CD14-positive monocyte (primary cell): ENCODE data around the gene BICD1. TPM values are rescaled to one million over a fixed set of nuclear protein-coding genes. Genes with fewer than 3 reads are reported as not detected.

Experiments
- DNase-seq, 3 donors: peaks; one replicate each; pipeline ENCODE4 v3.0.0-alpha.2; 2011 to 2022
- H2AFZ ChIP-seq: 2 replicates; pipeline ENCODE4 v1.6.0; 2012; ENCODE audit warnings: mild to moderate bottlenecking, low read depth, low read length, inconsistent platforms; ENCODE audit not compliant: insufficient read depth, poor library complexity, severe bottlenecking
- H3K27ac ChIP-seq, 2 donors: 1 replicate in 1 of 2; 2 replicates in 1 of 2; pipeline ENCODE4 v1.5.1; 2012 to 2013; ENCODE audit warnings: low read length in 2 of 2, control low read depth in 1 of 2, inconsistent platforms in 1 of 2, low read depth in 1 of 2, mild to moderate bottlenecking in 1 of 2
- H3K27me3 ChIP-seq, 2 donors: one replicate each; pipeline versions ENCODE4 v1.6.0 to v1.6.1; 2011 to 2013; ENCODE audit warnings: low read length in 2 of 2; ENCODE audit not compliant: control insufficient read depth in 2 of 2, insufficient read depth in 2 of 2
- H3K36me3 ChIP-seq, 2 donors: replicated peaks in 1 of 2; 1 replicate in 1 of 2; 2 replicates in 1 of 2; pipeline versions ENCODE4 v1.5.1 to v1.6.1; 2012 to 2013; ENCODE audit warnings: low read length in 2 of 2, control low read depth in 1 of 2, inconsistent platforms in 1 of 2, mild to moderate bottlenecking in 1 of 2; ENCODE audit not compliant: insufficient read depth in 2 of 2, control insufficient read depth in 1 of 2
- H3K4me1 ChIP-seq, 2 donors: 1 replicate in 1 of 2; 2 replicates in 1 of 2; pipeline versions ENCODE4 v1.5.1 to v1.6.1; 2012 to 2013; ENCODE audit warnings: low read length in 2 of 2, control low read depth in 1 of 2, inconsistent platforms in 1 of 2, mild to moderate bottlenecking in 1 of 2, moderate library complexity in 1 of 2; ENCODE audit not compliant: insufficient read depth in 2 of 2, control insufficient read depth in 1 of 2
- H3K4me2 ChIP-seq: replicated peaks from 2 replicates; pipeline ENCODE3; 2012; ENCODE audit warnings: low read length, moderate library complexity, mild to moderate bottlenecking; ENCODE audit not compliant: poor library complexity, severe bottlenecking; ENCODE audit errors: extremely low read depth
- H3K4me3 ChIP-seq, 3 experiments: fragments of 200-600 bp in 1 of 3; sonication (generic) in 1 of 3; replicated peaks in 1 of 3; 1 replicate in 2 of 3; 2 replicates in 1 of 3; pipeline ENCODE4 v1.5.1; 2011 to 2013; ENCODE audit warnings: low read length in 3 of 3, mild to moderate bottlenecking in 3 of 3, control low read depth in 2 of 3, low read depth in 2 of 3, inconsistent platforms in 1 of 3, moderate library complexity in 1 of 3
- H3K79me2 ChIP-seq: 2 replicates; pipeline ENCODE4 v1.6.0; 2012; ENCODE audit warnings: mild to moderate bottlenecking, control low read depth, inconsistent platforms, low read length, moderate library complexity; ENCODE audit not compliant: insufficient read depth
- H3K9ac ChIP-seq: 2 replicates; pipeline ENCODE4 v1.6.0; 2017; ENCODE audit warnings: low read length, mild to moderate bottlenecking; ENCODE audit not compliant: insufficient read depth, poor library complexity, severe bottlenecking
- H3K9me3 ChIP-seq, 2 donors: replicated peaks in 1 of 2; 1 replicate in 1 of 2; 2 replicates in 1 of 2; pipeline versions ENCODE4 v1.5.1 to v1.6.1; 2012 to 2013; ENCODE audit warnings: low read length in 2 of 2, control low read depth in 1 of 2; ENCODE audit not compliant: control insufficient read depth in 1 of 2, insufficient read depth in 1 of 2
- H4K20me1 ChIP-seq: 2 replicates; pipeline ENCODE4 v1.6.0; 2012; ENCODE audit warnings: mild to moderate bottlenecking, low read length, control low read depth, moderate library complexity; ENCODE audit not compliant: insufficient read depth
- H3K27ac Mint-ChIP-seq, 7 donors: one replicate each; pipeline ENCODE4 v1.8.0; 2020; ENCODE audit warnings: mild to moderate bottlenecking in 7 of 7, mixed read lengths in 7 of 7, moderate library complexity in 6 of 7, inconsistent platforms in 2 of 7
- H3K27me3 Mint-ChIP-seq, 3 donors: one replicate each; pipeline ENCODE4 v1.8.0; 2021 to 2022; ENCODE audit warnings: low read depth in 3 of 3, mild to moderate bottlenecking in 3 of 3, mixed read lengths in 3 of 3, moderate library complexity in 3 of 3, inconsistent platforms in 1 of 3
- H3K36me3 Mint-ChIP-seq, 2 donors: one replicate each; pipeline ENCODE4 v1.8.0; 2020; ENCODE audit warnings: mixed read lengths in 2 of 2, inconsistent platforms in 1 of 2, mild to moderate bottlenecking in 1 of 2
- H3K4me1 Mint-ChIP-seq: one replicate; pipeline ENCODE4 v1.8.0; 2020; ENCODE audit warnings: mild to moderate bottlenecking, mixed read lengths
- H3K4me3 Mint-ChIP-seq, 2 donors: one replicate each; pipeline ENCODE4 v1.8.0; 2020; ENCODE audit warnings: mild to moderate bottlenecking in 2 of 2, mixed read lengths in 2 of 2, moderate library complexity in 1 of 2
- H3K9me3 Mint-ChIP-seq, 7 donors: one replicate each; pipeline ENCODE4 v1.8.0; 2020 to 2022; ENCODE audit warnings: mixed read lengths in 7 of 7, mild to moderate bottlenecking in 6 of 7, moderate library complexity in 6 of 7, inconsistent platforms in 2 of 7
- WGBS: methylation state at CpG from one replicate; pipeline ENCODE4 v1.1.5; 2013; ENCODE audit warnings: missing lambda C conversion rate; ENCODE audit not compliant: insufficient coverage; 5-methylcytosine and 5-hydroxymethylcytosine counted together
- intact Hi-C, 2 donors: fragments of 100-400 bp; cut with micrococcal nuclease; formaldehyde crosslinking; loops; one replicate each; pipeline versions ENCODE4 v1.15.0 to v1.15.1; 2023
- polyA plus RNA-seq, 3 donors: library from polyadenylated mRNA; depleted of rRNA in 1 of 3; unstranded in 2 of 3; stranded (reverse) in 1 of 3; fragments of 300-500 nt in 2 of 3; fragments of >200 nt in 1 of 3; fragmentation: Illumina TruSeq in 2 of 3; gene quantifications; 1 replicate in 2 of 3; 2 replicates in 1 of 3; pipeline ENCODE4 v1.2.3, GENCODE V29; 2012 to 2021
- TF ChIP-seq, protein P1 (sequence below): fragments of 200-600 bp; IDR thresholded peaks from one replicate; pipeline ENCODE4 v1.8.0; 2022; ENCODE audit warnings: antibody characterized with exemption, mild to moderate bottlenecking

The BICD1 gene
- polyA plus RNA-seq, 3 donors, result 0.55 to 2.1 (median 1.6) TPM

DNA sequence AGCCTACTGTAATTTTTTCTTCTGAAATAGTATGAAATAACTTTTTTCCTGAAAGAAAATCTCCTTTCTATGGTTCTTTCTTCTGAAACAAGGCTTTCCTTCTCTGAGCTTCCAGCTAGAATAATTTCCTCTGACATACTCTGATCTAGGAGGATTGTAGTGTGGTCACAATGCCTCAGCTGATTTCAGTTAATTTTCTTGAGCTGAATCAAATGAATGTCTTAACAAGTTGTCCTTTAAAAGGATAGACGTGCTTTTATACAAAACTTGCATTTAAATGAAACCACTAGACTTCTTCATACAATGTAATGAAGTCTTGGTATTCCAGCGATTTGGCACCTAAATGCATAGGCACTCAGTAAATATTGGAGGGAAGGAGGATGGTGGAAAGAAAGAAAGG, 94.4 kb downstream of the BICD1 start:
- Histone ChIP-seq H3K4me1 (no peaks in the 10 kb centered on the region), H3K4me2 (no peak overlapping the region), H3K36me3 (no peaks in the 10 kb centered on the region), H3K4me3 (no peak overlapping the region), H3K79me2 (no peaks in the 10 kb centered on the region), H3K27me3 (no peaks in the 10 kb centered on the region), H3K9me3 (no peaks in the 10 kb centered on the region), H3K9ac (no peak overlapping the region), H4K20me1 (no peaks in the 10 kb centered on the region), H3K27ac (no peak overlapping the region), H2AFZ (no peak overlapping the region)
- intact Hi-C loops, result no loop called here
- TF ChIP-seq, protein P1, sequence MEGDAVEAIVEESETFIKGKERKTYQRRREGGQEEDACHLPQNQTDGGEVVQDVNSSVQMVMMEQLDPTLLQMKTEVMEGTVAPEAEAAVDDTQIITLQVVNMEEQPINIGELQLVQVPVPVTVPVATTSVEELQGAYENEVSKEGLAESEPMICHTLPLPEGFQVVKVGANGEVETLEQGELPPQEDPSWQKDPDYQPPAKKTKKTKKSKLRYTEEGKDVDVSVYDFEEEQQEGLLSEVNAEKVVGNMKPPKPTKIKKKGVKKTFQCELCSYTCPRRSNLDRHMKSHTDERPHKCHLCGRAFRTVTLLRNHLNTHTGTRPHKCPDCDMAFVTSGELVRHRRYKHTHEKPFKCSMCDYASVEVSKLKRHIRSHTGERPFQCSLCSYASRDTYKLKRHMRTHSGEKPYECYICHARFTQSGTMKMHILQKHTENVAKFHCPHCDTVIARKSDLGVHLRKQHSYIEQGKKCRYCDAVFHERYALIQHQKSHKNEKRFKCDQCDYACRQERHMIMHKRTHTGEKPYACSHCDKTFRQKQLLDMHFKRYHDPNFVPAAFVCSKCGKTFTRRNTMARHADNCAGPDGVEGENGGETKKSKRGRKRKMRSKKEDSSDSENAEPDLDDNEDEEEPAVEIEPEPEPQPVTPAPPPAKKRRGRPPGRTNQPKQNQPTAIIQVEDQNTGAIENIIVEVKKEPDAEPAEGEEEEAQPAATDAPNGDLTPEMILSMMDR, result no peak
- DNase-seq, result no peak
- Mint-ChIP-seq H3K27ac (no peak overlapping the region), H3K27me3 (no peaks in the 10 kb centered on the region), H3K9me3 (peaks cover 0 to 4% (median 2%) of the 10 kb centered on the region in 7 donors), H3K4me1 (peaks cover 6% of the 10 kb centered on the region), H3K4me3 (no peak overlapping the region), H3K36me3 (peaks cover 0 to 3% of the 10 kb centered on the region in 2 donors)
- no CpG with 5 or more reads among the region's 2 CpGs for WGBS

DNA sequence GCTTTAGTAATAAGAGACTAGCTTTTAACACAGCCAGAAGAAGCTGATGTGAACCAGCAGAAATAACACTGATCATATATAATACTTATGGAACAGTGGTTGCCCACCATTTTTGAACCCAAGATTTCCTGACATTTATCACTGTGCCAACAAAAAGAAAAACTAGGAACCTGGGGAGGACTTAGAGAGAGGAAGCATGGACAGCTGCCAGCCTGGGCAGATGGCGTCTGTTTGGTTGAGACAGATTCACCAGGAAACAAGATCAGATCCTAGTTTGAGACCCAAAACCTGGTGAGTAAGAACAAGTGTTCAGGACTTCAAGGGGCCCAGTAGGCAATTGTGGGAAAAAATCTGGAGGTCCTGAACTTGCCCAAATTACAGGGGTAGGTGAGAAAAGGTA, 95.3 kb downstream of the BICD1 start:
- Histone ChIP-seq H3K36me3 (no peaks in the 10 kb centered on the region), H3K4me2 (no peak overlapping the region), H3K4me1 (no peaks in the 10 kb centered on the region), H3K4me3 (no peak overlapping the region), H3K9ac (no peak overlapping the region), H3K27me3 (no peaks in the 10 kb centered on the region), H2AFZ (no peak overlapping the region), H3K9me3 (no peaks in the 10 kb centered on the region), H3K79me2 (no peaks in the 10 kb centered on the region), H3K27ac (no peak overlapping the region), H4K20me1 (no peaks in the 10 kb centered on the region)
- Mint-ChIP-seq H3K4me3 (no peak overlapping the region), H3K27ac (peak overlapping the region in 1 of 7 donors; percentile 10), H3K9me3 (peaks cover 0 to 2% (median 2%) of the 10 kb centered on the region in 7 donors), H3K27me3 (no peaks in the 10 kb centered on the region), H3K4me1 (peaks cover 6% of the 10 kb centered on the region), H3K36me3 (peaks cover 0 to 3% of the 10 kb centered on the region in 2 donors)
- no peak for DNase-seq
- TF ChIP-seq, protein P1, result no peak
- intact Hi-C loops, result no loop called here
- WGBS, result 17% methylated on average over 1 of the region's 1 CpG
